Measurements from ENCODE around the gene KCNK2. TPM values are rescaled to one million over a fixed set of nuclear protein-coding genes. Genes with fewer than 3 reads are reported as not detected.

KCNK2 gene
- polyA plus RNA-seq, 3 donors: not detected

DNA sequence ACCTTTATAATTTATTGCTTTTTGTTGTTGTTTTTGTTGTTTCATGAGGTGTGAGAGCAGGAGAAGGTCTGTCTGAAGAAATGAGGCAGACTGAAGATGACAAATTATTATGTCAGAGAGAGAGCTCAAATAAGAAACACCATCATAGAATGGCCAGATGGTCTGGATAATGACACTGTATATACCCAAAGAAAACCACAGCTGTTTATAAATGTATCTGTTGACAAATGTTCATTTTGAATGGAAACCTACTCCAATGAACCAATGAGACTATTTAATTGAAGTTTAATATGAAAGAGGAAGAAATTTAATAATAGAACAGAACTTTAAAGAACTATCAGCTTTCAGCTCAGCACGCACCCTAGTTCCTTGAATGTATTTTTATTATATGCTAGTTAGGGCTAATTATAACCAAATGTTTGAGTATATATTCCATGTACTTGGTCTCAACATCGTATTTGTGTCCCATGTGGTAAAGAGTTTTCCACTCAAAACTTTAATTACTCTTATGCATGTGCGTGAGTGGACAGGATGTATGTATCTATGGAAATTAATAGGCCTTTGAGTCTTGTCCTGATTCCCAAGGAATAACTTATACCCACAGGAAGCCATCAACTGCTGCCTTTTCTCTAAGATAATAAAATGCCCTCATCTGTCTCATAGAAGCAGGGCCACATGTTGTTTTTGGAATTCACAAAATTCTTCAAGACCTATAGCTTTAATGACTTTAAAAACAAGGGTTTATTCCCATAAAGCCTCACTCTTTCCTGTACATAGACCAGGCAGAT is 202.7 kb downstream of the KCNK2 start:
- no peak overlapping the region for H3K27ac Mint-ChIP-seq
- H3K9me3 ChIP-seq (replicated peaks in 1 of 2; ENCODE audit: control insufficient read depth in 1 of 2, insufficient read depth in 1 of 2, low read length in 2 of 2): no peaks in the 10 kb centered on the region
- no peak overlapping the region for H3K4me2 ChIP-seq (replicated peaks; ENCODE audit: extremely low read depth, low read length, poor library complexity, severe bottlenecking)
- no peaks in the 10 kb centered on the region for H3K36me3 Mint-ChIP-seq
- H3K9ac ChIP-seq (ENCODE audit: insufficient read depth, low read length, poor library complexity, severe bottlenecking): no peak overlapping the region
- no peaks in the 10 kb centered on the region for H3K4me1 ChIP-seq (ENCODE audit: control insufficient read depth in 1 of 2, insufficient read depth in 2 of 2, low read length in 2 of 2)
- H3K79me2 ChIP-seq (ENCODE audit: insufficient read depth, low read length): no peaks in the 10 kb centered on the region
- no peaks in the 10 kb centered on the region for H3K27me3 ChIP-seq (ENCODE audit: control insufficient read depth in 2 of 2, insufficient read depth in 2 of 2, low read length in 2 of 2)
- no peaks in the 10 kb centered on the region for H4K20me1 ChIP-seq (ENCODE audit: insufficient read depth, low read length)
- no peak overlapping the region for H3K4me3 Mint-ChIP-seq
- TF ChIP-seq, protein P1, sequence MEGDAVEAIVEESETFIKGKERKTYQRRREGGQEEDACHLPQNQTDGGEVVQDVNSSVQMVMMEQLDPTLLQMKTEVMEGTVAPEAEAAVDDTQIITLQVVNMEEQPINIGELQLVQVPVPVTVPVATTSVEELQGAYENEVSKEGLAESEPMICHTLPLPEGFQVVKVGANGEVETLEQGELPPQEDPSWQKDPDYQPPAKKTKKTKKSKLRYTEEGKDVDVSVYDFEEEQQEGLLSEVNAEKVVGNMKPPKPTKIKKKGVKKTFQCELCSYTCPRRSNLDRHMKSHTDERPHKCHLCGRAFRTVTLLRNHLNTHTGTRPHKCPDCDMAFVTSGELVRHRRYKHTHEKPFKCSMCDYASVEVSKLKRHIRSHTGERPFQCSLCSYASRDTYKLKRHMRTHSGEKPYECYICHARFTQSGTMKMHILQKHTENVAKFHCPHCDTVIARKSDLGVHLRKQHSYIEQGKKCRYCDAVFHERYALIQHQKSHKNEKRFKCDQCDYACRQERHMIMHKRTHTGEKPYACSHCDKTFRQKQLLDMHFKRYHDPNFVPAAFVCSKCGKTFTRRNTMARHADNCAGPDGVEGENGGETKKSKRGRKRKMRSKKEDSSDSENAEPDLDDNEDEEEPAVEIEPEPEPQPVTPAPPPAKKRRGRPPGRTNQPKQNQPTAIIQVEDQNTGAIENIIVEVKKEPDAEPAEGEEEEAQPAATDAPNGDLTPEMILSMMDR (IDR thresholded peaks at IDR 0.05): no peak
- H3K4me1 Mint-ChIP-seq: no peaks in the 10 kb centered on the region
- H3K36me3 ChIP-seq (replicated peaks in 1 of 2; ENCODE audit: control insufficient read depth in 1 of 2, insufficient read depth in 2 of 2, low read length in 2 of 2): no peaks in the 10 kb centered on the region
- no peaks in the 10 kb centered on the region for H3K27me3 Mint-ChIP-seq (ENCODE audit: low read depth in 3 of 3)
- peaks cover 0 to 2% (median 0%) of the 10 kb centered on the region in 7 donors for H3K9me3 Mint-ChIP-seq
- DNase-seq: no peak
- intact Hi-C loops (cut with micrococcal nuclease): no loop called here
- WGBS (ENCODE audit: insufficient coverage): no CpG with 5 or more reads among the region's 3 CpGs
- no peak overlapping the region for H3K27ac ChIP-seq (ENCODE audit: low read depth in 1 of 2, low read length in 2 of 2)
- H3K4me3 ChIP-seq (replicated peaks in 1 of 3; ENCODE audit: low read depth in 2 of 3, low read length in 3 of 3): no peak overlapping the region
- H2AFZ ChIP-seq (ENCODE audit: insufficient read depth, low read depth, low read length, poor library complexity, severe bottlenecking): no peak overlapping the region

Data from CD14-positive monocyte (primary cell).